Mucosa of rectum (tissue), 2 donors: ENCODE data around the gene GNGT1.

Experiments
- H3K27ac ChIP-seq, 2 donors: one replicate each; pipeline ENCODE4 v1.7.0; 2013; ENCODE audit warnings: inconsistent platforms in 2 of 2, low read depth in 2 of 2, low read length in 2 of 2
- H3K27me3 ChIP-seq, 2 donors: one replicate each; pipeline ENCODE4 v1.7.0; 2013; ENCODE audit warnings: low read length in 2 of 2; ENCODE audit not compliant: control insufficient read depth in 2 of 2, insufficient read depth in 2 of 2
- H3K36me3 ChIP-seq, 2 donors: one replicate each; pipeline ENCODE4 v1.7.0; 2013; ENCODE audit warnings: low read length in 2 of 2; ENCODE audit not compliant: control insufficient read depth in 2 of 2, insufficient read depth in 2 of 2
- H3K4me1 ChIP-seq, 2 donors: one replicate each; pipeline ENCODE4 v1.7.0; 2013; ENCODE audit warnings: low read length in 2 of 2, mild to moderate bottlenecking in 1 of 2; ENCODE audit not compliant: control insufficient read depth in 2 of 2, insufficient read depth in 2 of 2
- H3K4me3 ChIP-seq, 2 donors: one replicate each; pipeline ENCODE4 v1.7.0; 2013; ENCODE audit warnings: low read length in 2 of 2
- H3K9ac ChIP-seq, 2 donors: one replicate each; pipeline ENCODE4 v1.7.0; 2013; ENCODE audit warnings: low read length in 2 of 2, low read depth in 1 of 2, mild to moderate bottlenecking in 1 of 2
- H3K9me3 ChIP-seq, 2 donors: one replicate each; pipeline ENCODE4 v1.7.0; 2013; ENCODE audit warnings: low read length in 2 of 2; ENCODE audit not compliant: control insufficient read depth in 2 of 2
- donor health status: healthy.
- donor health status: Normal muscosa, but diverticular disease.

The GNGT1 gene

GRCh38 chr7:93937818-93938217 lies 31.5 kb downstream of the GNGT1 start:
- no peak overlapping the region for H3K9ac ChIP-seq
- no peak overlapping the region for H3K4me3 ChIP-seq
- no peaks in the 10 kb centered on the region for H3K9me3 ChIP-seq
- H3K4me1 ChIP-seq, result no peaks in the 10 kb centered on the region
- H3K36me3 ChIP-seq, result no peaks in the 10 kb centered on the region
- H3K27ac ChIP-seq, result no peak overlapping the region
- H3K27me3 ChIP-seq, result no peaks in the 10 kb centered on the region

- H3K36me3 ChIP-seq, result no peaks in the 10 kb centered on the region
- no peak overlapping the region for H3K27ac ChIP-seq
- no peaks in the 10 kb centered on the region for H3K9me3 ChIP-seq
- H3K4me3 ChIP-seq, result no peak overlapping the region
- no peaks in the 10 kb centered on the region for H3K4me1 ChIP-seq
- no peaks in the 10 kb centered on the region for H3K27me3 ChIP-seq
- no peak overlapping the region for H3K9ac ChIP-seq
These were observed 31.9 kb downstream of the GNGT1 start for GRCh38 chr7:93938293-93938692.

- Histone ChIP-seq H3K9me3 (no peaks in the 10 kb centered on the region), H3K4me3 (no peak overlapping the region), H3K9ac (no peak overlapping the region), H3K27me3 (no peaks in the 10 kb centered on the region), H3K27ac (no peak overlapping the region), H3K36me3 (no peaks in the 10 kb centered on the region), H3K4me1 (no peaks in the 10 kb centered on the region)
These were observed 35.6 kb downstream of the GNGT1 start for GRCh38 chr7:93941945-93942344.

- H3K27ac ChIP-seq, result no peak overlapping the region
- H3K4me1 ChIP-seq, result no peaks in the 10 kb centered on the region
- H3K36me3 ChIP-seq, result no peaks in the 10 kb centered on the region
- no peak overlapping the region for H3K4me3 ChIP-seq
- H3K27me3 ChIP-seq, result no peaks in the 10 kb centered on the region
- no peak overlapping the region for H3K9ac ChIP-seq
- no peaks in the 10 kb centered on the region for H3K9me3 ChIP-seq
These were observed 37.6 kb downstream of the GNGT1 start for GRCh38 chr7:93943816-93944540.

- Histone ChIP-seq H3K27me3 (no peaks in the 10 kb centered on the region), H3K4me1 (no peaks in the 10 kb centered on the region), H3K36me3 (no peaks in the 10 kb centered on the region), H3K4me3 (no peak overlapping the region), H3K9ac (no peak overlapping the region), H3K27ac (no peak overlapping the region), H3K9me3 (no peaks in the 10 kb centered on the region)
These were observed 38.3 kb downstream of the GNGT1 start for GRCh38 chr7:93944673-93945072.

GRCh38 chr7:93945083-93945482 lies 38.7 kb downstream of the GNGT1 start:
- Histone ChIP-seq H3K27ac (no peak overlapping the region), H3K36me3 (no peaks in the 10 kb centered on the region), H3K4me1 (no peaks in the 10 kb centered on the region), H3K9ac (no peak overlapping the region), H3K9me3 (no peaks in the 10 kb centered on the region), H3K4me3 (no peak overlapping the region), H3K27me3 (no peaks in the 10 kb centered on the region)

DNA sequence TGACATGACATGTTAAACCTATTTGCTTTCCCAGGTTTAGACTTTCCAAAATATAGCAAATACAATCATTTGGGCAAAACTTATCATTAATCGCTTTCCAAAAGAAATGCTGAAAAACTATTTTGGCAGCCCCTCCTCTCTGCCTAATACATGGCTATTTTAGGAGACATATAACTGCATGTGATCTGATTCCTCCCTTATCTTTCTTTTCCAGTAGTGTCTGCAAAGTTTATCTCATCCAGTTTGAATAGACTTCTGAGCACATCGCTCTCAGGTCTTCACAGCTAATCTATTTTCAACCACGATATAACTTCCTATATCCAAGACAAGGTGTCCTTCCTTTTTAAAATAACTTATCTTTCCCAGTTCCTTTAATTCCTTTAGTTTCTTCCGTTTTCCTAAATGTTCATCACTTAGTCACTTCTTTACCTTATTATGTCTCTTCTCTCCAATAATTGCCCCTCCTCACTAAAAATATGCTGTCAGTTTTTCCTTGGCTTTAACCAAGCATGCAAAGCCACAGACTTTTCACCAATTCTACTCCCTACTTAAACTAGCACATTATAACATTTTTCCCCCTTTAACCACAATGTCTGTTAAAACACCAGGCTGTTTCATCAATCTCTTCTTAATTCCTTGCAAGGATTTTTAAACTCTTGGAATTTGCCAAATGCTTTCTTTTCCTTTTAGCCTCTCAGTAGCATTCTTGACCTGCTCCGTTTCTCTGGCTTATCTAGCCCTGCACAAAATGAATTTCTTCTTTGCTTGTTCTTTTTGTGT lies 39.6 kb downstream of the GNGT1 start:
- Histone ChIP-seq H3K27ac (no peak overlapping the region), H3K36me3 (no peaks in the 10 kb centered on the region)

GRCh38 chr7:93948106-93948505 lies 41.7 kb downstream of the GNGT1 start:
- Histone ChIP-seq H3K4me1 (no peaks in the 10 kb centered on the region), H3K9me3 (no peaks in the 10 kb centered on the region), H3K4me3 (no peak overlapping the region), H3K36me3 (no peaks in the 10 kb centered on the region), H3K27me3 (no peaks in the 10 kb centered on the region), H3K27ac (no peak overlapping the region), H3K9ac (no peak overlapping the region)

More for the DNA sequence above, 39.6 kb downstream of the GNGT1 start:
- Histone ChIP-seq H3K27me3 (no peaks in the 10 kb centered on the region), H3K9ac (no peak overlapping the region), H3K4me1 (no peaks in the 10 kb centered on the region), H3K4me3 (no peak overlapping the region), H3K9me3 (no peaks in the 10 kb centered on the region)

DNA sequence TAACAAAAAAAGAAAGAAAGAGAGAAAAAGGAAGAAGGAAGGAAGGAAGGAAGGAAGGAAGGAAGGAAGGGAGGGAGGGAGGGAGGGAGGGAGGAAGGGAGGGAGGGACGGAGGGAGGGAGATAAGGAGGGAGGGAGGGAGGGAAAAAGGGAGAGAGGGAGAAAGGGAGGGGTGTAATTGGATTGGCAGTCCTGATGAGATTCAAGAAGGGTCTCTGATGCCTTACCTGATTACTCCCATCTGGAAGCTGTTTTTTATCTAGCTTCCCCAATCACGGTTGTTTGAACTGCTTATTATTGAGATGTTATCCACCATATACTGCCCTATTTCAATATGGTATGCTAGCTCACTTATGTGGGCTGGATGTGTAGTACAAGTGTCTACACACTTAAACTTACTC lies 42.5 kb downstream of the GNGT1 start:
- no peak overlapping the region for H3K27ac ChIP-seq

GRCh38 chr7:93949423-93949822 lies 43.1 kb downstream of the GNGT1 start:
- Histone ChIP-seq H3K27me3 (no peaks in the 10 kb centered on the region), H3K9me3 (no peaks in the 10 kb centered on the region), H3K9ac (no peak overlapping the region), H3K27ac (no peak overlapping the region), H3K4me3 (no peak overlapping the region), H3K4me1 (no peaks in the 10 kb centered on the region), H3K36me3 (no peaks in the 10 kb centered on the region)

More for the DNA sequence above, 42.5 kb downstream of the GNGT1 start:
- Histone ChIP-seq H3K36me3 (no peaks in the 10 kb centered on the region), H3K9ac (no peak overlapping the region), H3K27me3 (no peaks in the 10 kb centered on the region), H3K9me3 (no peaks in the 10 kb centered on the region), H3K4me3 (no peak overlapping the region), H3K4me1 (no peaks in the 10 kb centered on the region)
